Skeletal muscle tissue (tissue), 5 donors: ENCODE data around the gene NDUFA6. TPM values are rescaled to one million over a fixed set of nuclear protein-coding genes. Genes with fewer than 3 reads are reported as not detected.

Experiments used
- H3K27ac ChIP-seq: one replicate; pipeline ENCODE4 v1.7.0; 2013; ENCODE audit warnings: mild to moderate bottlenecking, low read depth, low read length, inconsistent platforms
- H3K27me3 ChIP-seq, 3 donors: one replicate each; pipeline ENCODE4 v1.7.0; 2013; ENCODE audit warnings: low read length in 3 of 3; ENCODE audit not compliant: control insufficient read depth in 3 of 3, insufficient read depth in 3 of 3
- H3K36me3 ChIP-seq, 3 donors: one replicate each; pipeline ENCODE4 v1.7.0; 2013; ENCODE audit warnings: low read length in 3 of 3; ENCODE audit not compliant: control insufficient read depth in 3 of 3, insufficient read depth in 3 of 3
- H3K4me1 ChIP-seq, 3 donors: one replicate each; pipeline ENCODE4 v1.7.0; 2013; ENCODE audit warnings: low read length in 3 of 3, mild to moderate bottlenecking in 3 of 3; ENCODE audit not compliant: control insufficient read depth in 3 of 3, insufficient read depth in 3 of 3
- H3K4me3 ChIP-seq, 3 donors: one replicate each; pipeline ENCODE4 v1.7.0; 2013; ENCODE audit warnings: low read length in 3 of 3
- H3K9ac ChIP-seq, 3 donors: one replicate each; pipeline ENCODE4 v1.7.0; 2013; ENCODE audit warnings: low read length in 3 of 3, mild to moderate bottlenecking in 3 of 3, moderate library complexity in 2 of 3, low read depth in 1 of 3
- H3K9me3 ChIP-seq, 3 donors: one replicate each; pipeline ENCODE4 v1.7.0; 2013; ENCODE audit warnings: low read length in 3 of 3; ENCODE audit not compliant: control insufficient read depth in 3 of 3
- small RNA-seq: library from RNA; depleted of rRNA; stranded (forward); fragments of <200 nt; gene quantifications from one replicate; pipeline ENCODE3, GENCODE V24; 2014
- total RNA-seq: library from RNA; depleted of rRNA; stranded (reverse); fragments of >200 nt; gene quantifications from one replicate; pipeline ENCODE4 v1.2.3, GENCODE V29; 2014
- donor health status: Osteomylitis.

The NDUFA6 gene
- total RNA-seq, 1 donor from 2014 or later, result 67.8 TPM

DNA sequence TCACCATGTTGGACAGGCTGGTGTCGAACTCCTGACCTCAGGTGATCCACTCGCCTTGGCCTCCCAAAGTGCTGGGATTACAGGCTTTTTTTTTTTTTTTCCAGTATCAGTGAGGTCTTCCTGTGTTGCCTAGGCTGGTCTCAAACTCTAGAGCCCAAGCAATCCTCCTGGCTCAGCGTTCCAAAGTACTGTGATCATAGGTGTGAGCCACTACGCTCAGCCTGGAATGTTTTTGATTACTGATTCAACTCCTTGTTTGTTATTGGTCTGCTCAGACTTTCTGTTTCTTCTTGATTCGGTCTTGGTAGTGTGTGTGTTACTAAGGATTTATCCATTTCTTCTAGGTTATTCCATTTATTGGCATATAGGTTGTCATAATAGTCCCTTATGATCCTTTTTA lies 51.3 kb downstream of the NDUFA6 start:
- Histone ChIP-seq H3K36me3 (peaks cover 0 to 5% (median 2%) of the 10 kb centered on the region in 3 donors), H3K4me3 (no peak overlapping the region)

More for the DNA sequence above, 51.3 kb downstream of the NDUFA6 start:
- Histone ChIP-seq H3K27ac (no peak overlapping the region), H3K4me1 (no peaks in the 10 kb centered on the region), H3K27me3 (no peaks in the 10 kb centered on the region), H3K9ac (no peak overlapping the region), H3K9me3 (peaks cover 0 to 4% (median 0%) of the 10 kb centered on the region in 3 donors)

Small RNA genes within 50 kb of the gene (small RNA-seq; reads per million reads assigned to genes)
- gene SNORD13P1, result not detected

Other genes with a start within 250 kb of the NDUFA6 start
- 1.0 TPM for gene SHISA8, start 175.7 kb downstream of the NDUFA6 start, total RNA-seq
- gene TNFRSF13C, start 164.0 kb downstream of the NDUFA6 start, total RNA-seq, result under 0.01 TPM
- gene CENPM, start 143.6 kb downstream of the NDUFA6 start, total RNA-seq, result 5.7 TPM
- 0.52 TPM for gene SEPTIN3, start 121.3 kb downstream of the NDUFA6 start, total RNA-seq
- 1.6 TPM for gene WBP2NL, start 92.0 kb downstream of the NDUFA6 start, total RNA-seq
- gene NAGA, start 20.0 kb downstream of the NDUFA6 start, total RNA-seq, result 26.1 TPM
- 19.8 TPM for gene PHETA2, start 16.5 kb downstream of the NDUFA6 start, total RNA-seq
- gene SMDT1, start 11.1 kb downstream of the NDUFA6 start, total RNA-seq, result 15.1 TPM
- gene CYP2D6, start 40.0 kb upstream of the NDUFA6 start, total RNA-seq, result not detected
- gene TCF20, start 179.9 kb upstream of the NDUFA6 start, total RNA-seq, result 13.0 TPM